ENCODE measurements around the gene IRX1. TPM values are rescaled to one million over a fixed set of nuclear protein-coding genes. Genes with fewer than 3 reads are reported as not detected.

IRX1 gene
- total RNA-seq, 2 donors from 2014 or later, result 0.78 TPM; not detected in 1

DNA sequence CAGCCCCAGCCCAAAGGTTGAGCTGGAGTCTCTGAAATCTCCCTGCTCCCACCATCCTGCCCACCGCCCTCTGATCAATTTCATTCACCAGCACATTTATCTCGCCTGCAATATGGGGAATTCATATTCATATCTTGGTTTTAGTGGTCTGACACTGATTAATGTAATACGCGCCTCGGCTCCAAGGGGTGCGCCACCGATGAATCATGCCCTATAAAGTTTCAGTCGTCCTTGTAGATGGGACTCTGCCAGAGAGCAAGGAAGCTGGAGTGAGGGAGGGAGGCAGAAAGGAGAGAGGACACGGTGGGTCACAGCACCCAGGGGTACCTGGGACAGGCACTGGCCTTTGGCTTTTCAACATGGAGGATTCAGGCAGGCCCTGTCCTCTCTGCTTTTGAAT, 8.9 kb downstream of the IRX1 start:
- H3K4me1 ChIP-seq, result peaks cover 29% of the 10 kb centered on the region
- peaks cover 0 to 27% of the 10 kb centered on the region in 2 donors for H3K27me3 ChIP-seq
- H3K27ac ChIP-seq, result no peak overlapping the region
- no peaks in the 10 kb centered on the region for H3K9me3 ChIP-seq
- no peaks in the 10 kb centered on the region for H3K36me3 ChIP-seq (replicated peaks in 1 of 2; ENCODE audit: insufficient read depth in 1 of 2, low read depth in 2 of 2)
- intact Hi-C loops (cut with DNase I), result no loop called here
- TF ChIP-seq, protein P1, sequence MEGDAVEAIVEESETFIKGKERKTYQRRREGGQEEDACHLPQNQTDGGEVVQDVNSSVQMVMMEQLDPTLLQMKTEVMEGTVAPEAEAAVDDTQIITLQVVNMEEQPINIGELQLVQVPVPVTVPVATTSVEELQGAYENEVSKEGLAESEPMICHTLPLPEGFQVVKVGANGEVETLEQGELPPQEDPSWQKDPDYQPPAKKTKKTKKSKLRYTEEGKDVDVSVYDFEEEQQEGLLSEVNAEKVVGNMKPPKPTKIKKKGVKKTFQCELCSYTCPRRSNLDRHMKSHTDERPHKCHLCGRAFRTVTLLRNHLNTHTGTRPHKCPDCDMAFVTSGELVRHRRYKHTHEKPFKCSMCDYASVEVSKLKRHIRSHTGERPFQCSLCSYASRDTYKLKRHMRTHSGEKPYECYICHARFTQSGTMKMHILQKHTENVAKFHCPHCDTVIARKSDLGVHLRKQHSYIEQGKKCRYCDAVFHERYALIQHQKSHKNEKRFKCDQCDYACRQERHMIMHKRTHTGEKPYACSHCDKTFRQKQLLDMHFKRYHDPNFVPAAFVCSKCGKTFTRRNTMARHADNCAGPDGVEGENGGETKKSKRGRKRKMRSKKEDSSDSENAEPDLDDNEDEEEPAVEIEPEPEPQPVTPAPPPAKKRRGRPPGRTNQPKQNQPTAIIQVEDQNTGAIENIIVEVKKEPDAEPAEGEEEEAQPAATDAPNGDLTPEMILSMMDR (IDR thresholded peaks at IDR 0.05), result no peak
- TF ChIP-seq POLR2A (IDR thresholded peaks at IDR 0.05), result no peak
- ATAC-seq (no peak), DNase-seq (no peak)
- 38 to 46% methylated on average over 9 of the region's 9 CpGs for WGBS, 2 donors
- no peak overlapping the region for H3K4me3 ChIP-seq

DNA sequence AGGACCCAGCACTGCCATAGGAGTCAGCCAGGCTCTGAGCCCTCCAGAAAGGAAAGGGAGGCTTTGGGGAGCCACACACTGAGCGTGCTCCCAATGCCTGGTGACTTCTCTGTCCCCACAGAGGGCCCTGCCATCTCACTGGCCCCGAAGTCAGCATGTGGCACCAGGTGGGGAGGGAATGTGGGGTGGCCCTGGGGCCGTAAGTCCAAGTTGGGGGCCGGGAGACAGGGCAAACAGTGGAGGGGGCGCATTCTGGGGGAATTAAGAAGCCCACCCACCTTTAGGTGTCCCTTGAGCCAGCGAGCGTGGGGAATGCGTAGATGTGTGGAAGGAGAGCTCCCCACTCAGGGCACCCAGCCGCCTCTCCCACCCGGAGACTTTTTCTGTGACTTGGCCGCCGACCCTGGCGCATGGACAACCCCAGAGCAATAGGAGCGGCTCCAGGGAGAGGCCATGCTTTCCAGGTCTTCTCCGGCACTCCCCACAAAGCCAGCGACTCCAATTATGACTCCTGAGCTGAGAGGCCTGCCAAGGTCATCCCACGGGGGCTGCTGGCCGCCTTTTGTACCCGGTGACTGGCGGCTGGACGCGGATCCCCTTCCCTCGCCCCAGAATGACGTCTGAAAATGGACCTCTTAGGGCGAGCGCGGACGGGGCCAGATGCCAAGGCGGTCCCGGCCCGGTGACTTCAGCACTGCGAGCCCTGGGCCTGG, 9.8 kb downstream of the IRX1 start:
- Histone ChIP-seq H3K4me3 (no peak overlapping the region), H3K4me1 (peaks cover 22% of the 10 kb centered on the region), H3K27me3 (peaks cover 0 to 19% of the 10 kb centered on the region in 2 donors), H3K36me3 (replicated peaks in 1 of 2; ENCODE audit: insufficient read depth in 1 of 2, low read depth in 2 of 2) (no peaks in the 10 kb centered on the region), H3K9me3 (no peaks in the 10 kb centered on the region), H3K27ac (no peak overlapping the region)
- no peak for TF ChIP-seq POLR2A (IDR thresholded peaks at IDR 0.05)
- TF ChIP-seq, protein P1 (IDR thresholded peaks at IDR 0.05), result no peak
- DNase-seq, result no peak
- intact Hi-C loops (cut with DNase I), result no loop called here
- 15 to 20% methylated on average over 24 to 32 of the region's 32 CpGs for WGBS, 2 donors
- no peak for ATAC-seq

DNA sequence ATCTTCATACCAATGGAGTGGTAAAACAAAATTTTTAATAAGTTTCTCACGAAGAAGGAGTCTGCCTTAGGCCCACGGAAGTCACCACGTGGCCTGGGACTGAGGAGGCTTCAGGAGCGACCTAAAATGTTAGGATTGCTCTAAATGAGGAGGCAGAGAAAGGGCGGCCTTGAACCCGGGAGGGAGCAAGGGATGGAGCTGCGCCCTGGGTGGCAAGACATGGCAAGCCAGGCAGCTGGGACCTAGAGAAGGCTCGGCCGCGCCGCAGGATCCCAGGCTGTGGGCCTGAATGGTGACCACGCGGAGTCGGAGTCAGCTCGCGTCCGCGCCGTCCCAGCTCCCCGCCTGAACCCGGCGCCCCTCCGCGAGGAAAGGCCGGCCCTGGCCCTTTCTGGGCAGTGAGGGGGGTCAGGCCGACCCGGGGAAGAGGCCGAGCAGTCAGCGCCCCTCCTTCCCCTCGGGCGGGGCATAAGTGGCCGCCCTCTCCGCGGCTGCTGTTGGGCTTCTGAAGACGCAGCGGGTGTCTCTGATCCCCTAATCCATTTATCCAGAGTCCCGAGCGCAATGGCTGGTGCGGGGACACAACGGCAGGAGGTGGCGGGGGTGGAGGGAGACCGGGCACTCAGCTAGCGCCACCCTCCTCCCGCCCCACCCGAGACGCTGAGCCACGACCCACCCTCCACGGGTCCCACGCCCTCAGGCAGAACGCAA, 10.6 kb downstream of the IRX1 start:
- H3K27me3 ChIP-seq, result peaks cover 0 to 11% of the 10 kb centered on the region in 2 donors
- no peak for ATAC-seq
- WGBS, 2 donors, result 1 to 2% methylated on average over 14 to 45 of the region's 50 CpGs

DNA sequence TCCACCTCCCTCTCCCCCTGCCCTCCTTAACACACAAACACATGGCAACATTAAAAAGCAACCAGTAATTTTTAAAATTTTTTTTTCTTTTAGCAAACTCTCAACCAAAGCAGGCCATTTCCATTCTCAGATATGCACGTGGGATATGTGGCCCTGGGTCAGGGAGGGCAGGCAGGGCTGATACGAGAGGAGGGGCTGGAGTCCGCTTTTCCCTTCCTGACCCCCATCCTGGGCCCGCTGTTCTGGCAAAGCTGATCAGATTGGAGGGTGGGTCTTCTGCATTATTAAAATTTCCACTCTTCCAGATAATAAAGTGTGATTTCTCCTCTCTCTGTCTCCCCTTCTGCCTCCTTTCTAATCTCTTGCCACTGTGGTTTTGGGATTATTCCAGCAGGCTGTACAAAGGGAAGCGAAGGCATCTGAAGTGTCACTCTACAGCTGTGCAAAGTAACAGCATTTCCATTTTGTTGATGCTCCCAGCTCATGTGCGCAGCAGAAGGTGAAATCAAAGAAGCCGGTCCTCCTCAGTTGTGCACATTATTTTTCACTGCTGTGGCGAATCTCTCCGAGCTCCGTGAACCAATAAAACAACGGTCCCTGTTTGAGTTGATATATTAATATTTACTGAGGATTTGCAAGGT, 12.0 kb downstream of the IRX1 start:
- H3K36me3 ChIP-seq (replicated peaks in 1 of 2; ENCODE audit: insufficient read depth in 1 of 2, low read depth in 2 of 2), result no peaks in the 10 kb centered on the region
- no peak for TF ChIP-seq POLR2A (IDR thresholded peaks at IDR 0.05)
- TF ChIP-seq, protein P1 (IDR thresholded peaks at IDR 0.05), result no peak
- no peak for ATAC-seq
- intact Hi-C loops (cut with DNase I), result no loop called here
- no peak overlapping the region for H3K27ac ChIP-seq
- no peak for DNase-seq
- H3K4me1 ChIP-seq, result peaks cover 2% of the 10 kb centered on the region
- WGBS, 2 donors, result 25 to 33% methylated on average over 11 of the region's 11 CpGs
- no peaks in the 10 kb centered on the region for H3K9me3 ChIP-seq
- H3K27me3 ChIP-seq, result peaks cover 0 to 7% of the 10 kb centered on the region in 2 donors
- no peak overlapping the region for H3K4me3 ChIP-seq

More for the DNA sequence above, 10.6 kb downstream of the IRX1 start:
- no peaks in the 10 kb centered on the region for H3K9me3 ChIP-seq
- intact Hi-C loops (cut with DNase I), result no loop called here
- TF ChIP-seq, protein P1 (IDR thresholded peaks at IDR 0.05), result no peak
- no peak for TF ChIP-seq POLR2A (IDR thresholded peaks at IDR 0.05)
- no peak for DNase-seq
- H3K4me1 ChIP-seq, result peaks cover 15% of the 10 kb centered on the region
- H3K4me3 ChIP-seq, result no peak overlapping the region
- no peak overlapping the region for H3K27ac ChIP-seq
- no peaks in the 10 kb centered on the region for H3K36me3 ChIP-seq (replicated peaks in 1 of 2; ENCODE audit: insufficient read depth in 1 of 2, low read depth in 2 of 2)

All from body of pancreas (tissue), 4 donors.